Panc1 (cell line): ENCODE data around the gene CTAG2.

Source experiments
- TF ChIP-seq, protein P1 (sequence below): fragments of 450-650 bp; IDR thresholded peaks from 2 replicates; pipeline ENCODE4 v1.5.1; 2017; ENCODE audit warnings: mild to moderate bottlenecking
- TF ChIP-seq, protein P2 (sequence below), 2 experiments: IDR thresholded peaks; 2 replicates each; pipeline ENCODE4 v1.6.1; 2011 to 2012; ENCODE audit warnings: low read depth in 2 of 2, control low read depth in 1 of 2, low read length in 1 of 2, mild to moderate bottlenecking in 1 of 2, moderate library complexity in 1 of 2; ENCODE audit not compliant: insufficient read depth in 1 of 2

DNA sequence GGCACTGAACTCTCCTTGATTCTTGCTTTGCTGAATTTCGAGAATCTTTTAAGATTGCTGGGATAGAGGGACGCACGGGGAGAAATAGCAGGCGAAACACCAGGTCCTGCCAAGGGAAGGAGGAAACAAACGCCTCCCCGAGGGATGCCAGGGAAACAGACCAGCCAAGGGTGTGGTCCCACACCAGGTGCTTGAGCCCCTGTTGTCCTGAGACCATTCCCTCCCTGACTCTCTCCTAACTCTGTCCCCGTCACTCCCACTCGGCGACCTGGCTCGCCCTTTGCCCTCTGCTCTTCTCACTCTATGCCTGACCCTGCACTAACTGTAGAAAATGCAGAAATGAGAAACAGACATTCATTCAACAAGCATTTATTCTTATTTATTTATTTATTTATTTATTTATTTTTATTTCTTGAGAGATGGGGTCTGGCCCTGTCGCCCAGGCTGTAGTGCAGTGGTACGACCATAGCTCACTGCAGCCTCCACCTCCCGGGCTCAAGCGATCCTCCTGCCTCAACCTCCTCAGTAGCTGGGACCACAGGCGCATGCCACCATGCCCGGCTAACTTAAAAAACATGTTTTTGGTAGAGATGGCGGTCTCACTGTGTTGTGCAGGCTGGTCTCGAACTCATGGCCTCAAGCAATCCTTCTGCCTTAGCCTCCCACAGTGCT is 50.5 kb downstream of the CTAG2 start:
- TF ChIP-seq, protein P1, sequence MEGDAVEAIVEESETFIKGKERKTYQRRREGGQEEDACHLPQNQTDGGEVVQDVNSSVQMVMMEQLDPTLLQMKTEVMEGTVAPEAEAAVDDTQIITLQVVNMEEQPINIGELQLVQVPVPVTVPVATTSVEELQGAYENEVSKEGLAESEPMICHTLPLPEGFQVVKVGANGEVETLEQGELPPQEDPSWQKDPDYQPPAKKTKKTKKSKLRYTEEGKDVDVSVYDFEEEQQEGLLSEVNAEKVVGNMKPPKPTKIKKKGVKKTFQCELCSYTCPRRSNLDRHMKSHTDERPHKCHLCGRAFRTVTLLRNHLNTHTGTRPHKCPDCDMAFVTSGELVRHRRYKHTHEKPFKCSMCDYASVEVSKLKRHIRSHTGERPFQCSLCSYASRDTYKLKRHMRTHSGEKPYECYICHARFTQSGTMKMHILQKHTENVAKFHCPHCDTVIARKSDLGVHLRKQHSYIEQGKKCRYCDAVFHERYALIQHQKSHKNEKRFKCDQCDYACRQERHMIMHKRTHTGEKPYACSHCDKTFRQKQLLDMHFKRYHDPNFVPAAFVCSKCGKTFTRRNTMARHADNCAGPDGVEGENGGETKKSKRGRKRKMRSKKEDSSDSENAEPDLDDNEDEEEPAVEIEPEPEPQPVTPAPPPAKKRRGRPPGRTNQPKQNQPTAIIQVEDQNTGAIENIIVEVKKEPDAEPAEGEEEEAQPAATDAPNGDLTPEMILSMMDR: no peak
- TF ChIP-seq, protein P2, sequence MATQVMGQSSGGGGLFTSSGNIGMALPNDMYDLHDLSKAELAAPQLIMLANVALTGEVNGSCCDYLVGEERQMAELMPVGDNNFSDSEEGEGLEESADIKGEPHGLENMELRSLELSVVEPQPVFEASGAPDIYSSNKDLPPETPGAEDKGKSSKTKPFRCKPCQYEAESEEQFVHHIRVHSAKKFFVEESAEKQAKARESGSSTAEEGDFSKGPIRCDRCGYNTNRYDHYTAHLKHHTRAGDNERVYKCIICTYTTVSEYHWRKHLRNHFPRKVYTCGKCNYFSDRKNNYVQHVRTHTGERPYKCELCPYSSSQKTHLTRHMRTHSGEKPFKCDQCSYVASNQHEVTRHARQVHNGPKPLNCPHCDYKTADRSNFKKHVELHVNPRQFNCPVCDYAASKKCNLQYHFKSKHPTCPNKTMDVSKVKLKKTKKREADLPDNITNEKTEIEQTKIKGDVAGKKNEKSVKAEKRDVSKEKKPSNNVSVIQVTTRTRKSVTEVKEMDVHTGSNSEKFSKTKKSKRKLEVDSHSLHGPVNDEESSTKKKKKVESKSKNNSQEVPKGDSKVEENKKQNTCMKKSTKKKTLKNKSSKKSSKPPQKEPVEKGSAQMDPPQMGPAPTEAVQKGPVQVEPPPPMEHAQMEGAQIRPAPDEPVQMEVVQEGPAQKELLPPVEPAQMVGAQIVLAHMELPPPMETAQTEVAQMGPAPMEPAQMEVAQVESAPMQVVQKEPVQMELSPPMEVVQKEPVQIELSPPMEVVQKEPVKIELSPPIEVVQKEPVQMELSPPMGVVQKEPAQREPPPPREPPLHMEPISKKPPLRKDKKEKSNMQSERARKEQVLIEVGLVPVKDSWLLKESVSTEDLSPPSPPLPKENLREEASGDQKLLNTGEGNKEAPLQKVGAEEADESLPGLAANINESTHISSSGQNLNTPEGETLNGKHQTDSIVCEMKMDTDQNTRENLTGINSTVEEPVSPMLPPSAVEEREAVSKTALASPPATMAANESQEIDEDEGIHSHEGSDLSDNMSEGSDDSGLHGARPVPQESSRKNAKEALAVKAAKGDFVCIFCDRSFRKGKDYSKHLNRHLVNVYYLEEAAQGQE (IDR thresholded peaks at IDR 0.05; ENCODE audit: insufficient read depth in 1 of 2, low read depth in 2 of 2, low read length in 1 of 2): no peak
